ENCODE measurements around the gene ICE1.

The ICE1 gene

DNA sequence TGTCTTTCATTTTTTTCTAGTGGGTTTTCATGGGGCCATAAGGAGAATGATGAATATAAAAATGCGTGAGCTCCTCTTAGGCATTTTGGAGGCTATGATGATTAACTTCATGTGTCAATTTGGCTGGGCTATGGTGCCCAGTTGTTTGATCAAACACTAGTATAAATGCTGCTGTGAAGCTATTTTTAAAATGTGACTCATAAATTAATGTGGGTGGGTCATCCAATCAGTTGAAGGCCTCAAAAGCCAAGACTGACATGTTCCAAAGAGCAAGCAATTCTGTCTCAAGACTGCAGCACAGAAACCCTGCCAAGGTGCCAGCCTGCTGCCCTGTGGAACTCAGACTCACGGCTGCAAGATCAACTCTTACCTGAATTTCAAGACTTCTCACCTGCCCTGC, 24.4 kb upstream of the ICE1 start:
- Histone ChIP-seq H3K27me3 (no peaks in the 10 kb centered on the region), H3K27ac (no peak overlapping the region), H3K9me3 (no peaks in the 10 kb centered on the region), H3K36me3 (no peaks in the 10 kb centered on the region), H3K4me1 (ENCODE audit: control insufficient read depth in 1 of 2, insufficient read depth in 1 of 2, low read depth in 1 of 2, low read length in 1 of 2) (no peaks in the 10 kb centered on the region), H3K4me3 (ENCODE audit: low read depth in 1 of 2, low read length in 1 of 2) (no peak overlapping the region)
- TF ChIP-seq, protein P1, sequence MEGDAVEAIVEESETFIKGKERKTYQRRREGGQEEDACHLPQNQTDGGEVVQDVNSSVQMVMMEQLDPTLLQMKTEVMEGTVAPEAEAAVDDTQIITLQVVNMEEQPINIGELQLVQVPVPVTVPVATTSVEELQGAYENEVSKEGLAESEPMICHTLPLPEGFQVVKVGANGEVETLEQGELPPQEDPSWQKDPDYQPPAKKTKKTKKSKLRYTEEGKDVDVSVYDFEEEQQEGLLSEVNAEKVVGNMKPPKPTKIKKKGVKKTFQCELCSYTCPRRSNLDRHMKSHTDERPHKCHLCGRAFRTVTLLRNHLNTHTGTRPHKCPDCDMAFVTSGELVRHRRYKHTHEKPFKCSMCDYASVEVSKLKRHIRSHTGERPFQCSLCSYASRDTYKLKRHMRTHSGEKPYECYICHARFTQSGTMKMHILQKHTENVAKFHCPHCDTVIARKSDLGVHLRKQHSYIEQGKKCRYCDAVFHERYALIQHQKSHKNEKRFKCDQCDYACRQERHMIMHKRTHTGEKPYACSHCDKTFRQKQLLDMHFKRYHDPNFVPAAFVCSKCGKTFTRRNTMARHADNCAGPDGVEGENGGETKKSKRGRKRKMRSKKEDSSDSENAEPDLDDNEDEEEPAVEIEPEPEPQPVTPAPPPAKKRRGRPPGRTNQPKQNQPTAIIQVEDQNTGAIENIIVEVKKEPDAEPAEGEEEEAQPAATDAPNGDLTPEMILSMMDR (IDR thresholded peaks at IDR 0.05) = no peak

DNA sequence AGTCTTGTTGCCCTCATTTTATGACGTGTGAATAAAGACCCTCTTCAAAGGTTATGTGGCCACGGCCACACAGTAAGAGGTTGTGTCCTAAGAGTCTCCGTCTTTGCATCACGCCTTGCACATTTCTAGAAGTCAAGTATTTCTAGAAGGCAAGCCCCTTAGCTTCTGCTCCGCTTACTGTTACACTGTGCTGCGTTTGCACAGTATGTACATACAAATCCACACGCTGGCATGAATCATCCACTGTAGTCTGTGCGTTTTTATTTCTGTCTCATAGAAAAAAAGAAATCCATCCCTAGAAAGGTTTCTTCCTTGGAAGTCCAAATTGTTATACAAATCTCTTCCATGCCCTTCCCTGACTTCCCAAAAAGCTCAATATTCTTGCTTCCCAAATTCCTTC, 21.4 kb upstream of the ICE1 start:
- no peak overlapping the region for H3K4me3 ChIP-seq (ENCODE audit: low read depth in 1 of 2, low read length in 1 of 2)
- no peak overlapping the region for H3K27ac ChIP-seq
- no peaks in the 10 kb centered on the region for H3K36me3 ChIP-seq
- no peaks in the 10 kb centered on the region for H3K27me3 ChIP-seq
- no peaks in the 10 kb centered on the region for H3K4me1 ChIP-seq (ENCODE audit: control insufficient read depth in 1 of 2, insufficient read depth in 1 of 2, low read depth in 1 of 2, low read length in 1 of 2)
- H3K9me3 ChIP-seq = no peaks in the 10 kb centered on the region
- TF ChIP-seq, protein P1 (IDR thresholded peaks at IDR 0.05) = no peak

DNA sequence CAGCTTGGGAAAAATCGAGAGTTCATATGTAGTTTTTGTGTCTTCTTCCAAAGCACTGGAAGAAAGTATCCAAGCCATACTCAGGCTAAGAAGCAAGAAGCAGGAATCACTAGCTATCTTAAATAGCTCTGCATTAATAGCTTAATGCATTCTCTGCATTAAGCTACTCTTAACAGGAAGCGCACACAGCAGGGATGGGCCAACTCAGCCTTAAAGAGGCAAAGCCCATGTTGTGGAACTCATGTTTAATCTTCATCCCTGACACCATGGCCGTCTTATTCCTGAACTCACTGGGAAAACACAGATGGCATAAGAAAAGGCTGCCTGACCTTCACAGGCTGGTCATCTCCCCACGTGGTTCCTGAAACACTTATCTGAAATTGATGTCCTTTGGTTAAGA, 18.7 kb upstream of the ICE1 start:
- Histone ChIP-seq H3K27ac (no peak overlapping the region), H3K4me1 (ENCODE audit: control insufficient read depth in 1 of 2, insufficient read depth in 1 of 2, low read depth in 1 of 2, low read length in 1 of 2) (no peaks in the 10 kb centered on the region), H3K27me3 (no peaks in the 10 kb centered on the region), H3K9me3 (no peaks in the 10 kb centered on the region), H3K4me3 (ENCODE audit: low read depth in 1 of 2, low read length in 1 of 2) (no peak overlapping the region), H3K36me3 (no peaks in the 10 kb centered on the region)
- TF ChIP-seq, protein P1 (IDR thresholded peaks at IDR 0.05) = no peak

DNA sequence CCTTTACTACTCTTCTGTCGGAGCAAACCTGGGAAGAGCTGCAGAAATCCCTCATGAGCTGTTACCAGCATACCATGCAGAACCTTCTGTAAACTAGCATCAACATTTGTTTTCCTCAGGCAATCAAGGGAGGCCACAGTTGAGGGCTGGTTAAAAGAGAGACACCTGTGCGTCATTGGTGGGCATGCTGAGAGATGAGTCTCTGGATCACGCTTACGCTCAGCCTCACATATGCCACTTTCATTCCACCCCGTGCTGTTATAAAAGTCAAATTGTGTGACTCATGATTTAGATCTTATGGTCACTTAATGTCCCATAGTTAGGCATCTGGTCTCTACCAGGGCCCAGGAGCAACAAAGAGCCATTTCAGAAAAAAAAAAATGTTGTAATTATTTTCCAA, 18.1 kb upstream of the ICE1 start:
- no peaks in the 10 kb centered on the region for H3K36me3 ChIP-seq
- H3K27me3 ChIP-seq = no peaks in the 10 kb centered on the region
- H3K4me3 ChIP-seq (ENCODE audit: low read depth in 1 of 2, low read length in 1 of 2) = no peak overlapping the region
- TF ChIP-seq, protein P1 (IDR thresholded peaks at IDR 0.05) = no peak
- H3K4me1 ChIP-seq (ENCODE audit: control insufficient read depth in 1 of 2, insufficient read depth in 1 of 2, low read depth in 1 of 2, low read length in 1 of 2) = no peaks in the 10 kb centered on the region
- H3K27ac ChIP-seq = no peak overlapping the region
- H3K9me3 ChIP-seq = no peaks in the 10 kb centered on the region

DNA sequence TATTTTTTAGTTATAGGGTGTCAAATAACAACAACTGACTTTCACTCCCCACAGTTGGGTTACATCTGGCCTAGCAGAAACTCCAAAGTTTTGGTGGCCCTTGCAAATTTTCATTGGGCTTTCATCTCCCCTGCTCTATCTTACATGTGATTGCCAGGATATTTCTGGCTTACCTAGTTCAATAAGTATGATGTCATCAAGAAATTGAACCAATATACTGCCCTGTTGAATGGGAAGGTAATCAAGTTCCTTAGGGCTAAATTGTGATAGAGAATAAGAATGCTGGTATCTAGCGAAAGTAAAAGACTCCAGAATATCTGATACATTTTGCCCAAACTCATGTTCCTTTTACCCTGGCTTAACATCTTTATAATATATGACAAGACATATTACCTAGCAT, 17.0 kb upstream of the ICE1 start:
- Histone ChIP-seq H3K9me3 (no peaks in the 10 kb centered on the region), H3K36me3 (no peaks in the 10 kb centered on the region), H3K4me1 (ENCODE audit: control insufficient read depth in 1 of 2, insufficient read depth in 1 of 2, low read depth in 1 of 2, low read length in 1 of 2) (no peaks in the 10 kb centered on the region)

More for the DNA sequence above, 17.0 kb upstream of the ICE1 start:
- H3K27ac ChIP-seq = no peak overlapping the region
- no peaks in the 10 kb centered on the region for H3K27me3 ChIP-seq
- no peak overlapping the region for H3K4me3 ChIP-seq (ENCODE audit: low read depth in 1 of 2, low read length in 1 of 2)
- TF ChIP-seq, protein P1 (IDR thresholded peaks at IDR 0.05) = no peak
